M059J (cell line): ENCODE results near the gene HOXB3. TPM values are rescaled to one million over a fixed set of nuclear protein-coding genes. Genes with fewer than 3 reads are reported as not detected.
"Not testable (repeated sequence)": the region's sequence is repeated elsewhere in the genome, so short reads cannot be mapped to it uniquely, and the experiment has no call there.

Experiments
- DNase-seq: peaks from one replicate; pipeline ENCODE4 v3.0.0-alpha.2; 2012; ENCODE audit warnings: low read depth
- total RNA-seq: library from RNA; depleted of rRNA; stranded (reverse); fragments of >200 nt; shearing (Covaris generic); gene quantifications from 2 replicates; pipeline ENCODE4 v1.2.3, GENCODE V29; 2014

HOXB3 gene
- total RNA-seq, 1 experiment from 2014 or later, result 15.4 TPM

DNA sequence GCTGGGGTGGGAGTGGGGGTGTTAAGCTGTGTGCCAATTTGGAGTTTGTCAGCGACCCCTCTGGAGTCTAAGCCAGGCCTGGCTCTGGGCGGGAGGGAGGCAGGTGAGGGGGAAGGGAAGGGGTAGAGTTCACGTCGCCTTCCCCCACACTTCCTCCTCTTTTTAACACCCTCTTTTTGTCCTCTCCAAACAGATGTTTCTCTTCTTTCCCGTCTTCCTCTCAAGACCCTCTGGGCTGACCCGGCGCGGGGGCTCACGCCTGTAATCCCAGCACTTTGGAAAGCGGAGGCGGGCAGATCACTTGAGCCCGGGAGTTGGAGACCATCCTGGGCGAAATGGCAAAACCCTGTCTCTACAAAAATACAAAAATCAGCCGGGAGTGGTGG, 62.5 kb downstream of the HOXB3 start:
- DNase-seq, result no peak

DNA sequence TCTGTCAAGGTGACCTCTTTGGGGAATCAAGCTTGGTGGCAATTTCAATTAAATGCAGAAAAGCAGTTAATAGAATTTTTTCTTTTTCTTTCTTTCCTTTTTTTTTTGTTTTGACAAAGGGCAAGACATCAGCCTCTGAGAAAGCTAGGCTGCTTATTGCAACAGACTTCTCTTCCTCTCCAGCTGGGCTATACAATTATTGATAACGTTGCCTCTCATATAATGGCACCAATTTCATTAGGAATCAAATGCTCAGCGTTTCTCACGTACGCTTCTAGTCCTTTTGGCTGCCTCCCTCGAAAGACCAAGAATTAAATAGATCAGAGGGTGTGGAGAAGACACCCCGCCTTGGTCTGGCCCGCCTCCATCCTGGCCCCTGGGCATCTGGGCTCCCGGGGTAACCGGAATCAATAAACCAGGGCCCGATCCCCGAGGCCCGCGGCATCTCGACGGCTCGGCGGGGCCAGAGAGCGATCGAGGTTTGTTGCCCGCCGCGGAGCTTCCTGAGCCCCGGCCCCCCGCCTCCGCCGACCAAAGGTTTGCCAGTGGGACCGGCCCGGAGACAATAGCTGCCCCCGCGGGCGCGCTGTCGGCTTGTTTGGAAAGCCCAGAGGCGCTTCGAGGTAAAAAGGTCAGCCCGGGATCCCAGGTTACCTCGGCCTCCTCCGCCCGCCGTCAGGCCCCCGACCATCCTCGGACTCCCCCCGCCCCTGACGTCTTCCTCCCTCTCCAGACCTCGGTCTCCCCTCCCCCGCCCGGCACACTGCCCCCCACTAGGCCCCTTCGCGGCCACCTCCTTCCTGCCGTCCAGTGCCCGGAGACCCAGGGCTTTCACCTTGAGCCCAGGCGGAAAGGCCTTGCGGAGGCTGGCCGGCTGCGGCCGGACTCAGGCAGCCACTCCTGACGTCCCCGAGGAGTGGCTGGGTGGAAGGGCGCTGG, 63.2 kb downstream of the HOXB3 start:
- no peak for DNase-seq

DNA sequence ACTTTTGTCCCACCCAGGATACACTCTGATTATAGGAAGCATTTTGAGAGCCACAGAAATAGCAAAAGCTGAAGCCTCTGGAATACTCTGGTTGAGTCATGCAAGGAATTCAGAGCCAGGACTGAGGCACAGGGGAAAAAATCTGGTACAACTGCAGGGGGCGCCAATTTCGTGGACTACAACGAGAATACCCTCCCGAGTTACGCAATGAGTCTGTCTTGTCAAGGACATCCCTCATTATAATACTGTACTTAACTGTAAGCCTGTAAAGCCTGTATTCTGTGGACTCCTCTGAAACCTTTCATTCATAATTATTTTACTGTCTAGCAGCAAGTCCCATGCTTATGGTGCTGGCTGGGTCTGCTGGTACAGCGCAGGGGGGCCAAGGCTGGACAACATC, 67.0 kb downstream of the HOXB3 start:
- no peak for DNase-seq

DNA sequence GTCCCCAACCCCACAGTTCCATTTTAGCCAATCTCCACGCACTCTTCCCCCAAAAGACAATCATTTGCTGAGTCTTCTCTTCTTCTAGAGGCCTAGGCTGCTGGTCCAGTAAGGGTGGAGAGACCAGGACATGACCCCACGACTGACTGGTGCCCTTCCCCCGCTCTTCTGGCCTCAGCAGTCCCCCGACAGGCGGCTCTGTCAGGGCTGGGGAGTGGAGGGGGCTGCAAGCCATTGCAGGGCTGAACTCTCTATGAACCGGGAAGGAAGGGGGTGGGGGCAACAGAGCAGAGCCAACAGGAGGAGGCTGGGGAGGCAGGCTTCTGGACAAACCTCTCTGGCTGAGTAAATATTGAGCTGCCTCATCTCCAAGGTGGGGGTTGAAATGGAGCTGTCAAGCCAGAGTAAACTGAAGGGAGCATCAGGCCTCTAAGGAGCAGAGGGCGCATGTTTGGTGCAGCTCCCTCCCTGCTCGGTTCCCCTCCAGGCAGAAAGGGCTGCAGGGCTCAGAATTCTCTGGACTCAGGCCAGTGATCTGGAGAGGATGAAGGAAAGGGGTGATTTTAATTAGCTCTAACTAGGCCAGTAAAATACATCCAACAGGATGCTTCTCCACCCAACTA, 67.9 kb downstream of the HOXB3 start:
- DNase-seq, result peak; percentile 57

DNA sequence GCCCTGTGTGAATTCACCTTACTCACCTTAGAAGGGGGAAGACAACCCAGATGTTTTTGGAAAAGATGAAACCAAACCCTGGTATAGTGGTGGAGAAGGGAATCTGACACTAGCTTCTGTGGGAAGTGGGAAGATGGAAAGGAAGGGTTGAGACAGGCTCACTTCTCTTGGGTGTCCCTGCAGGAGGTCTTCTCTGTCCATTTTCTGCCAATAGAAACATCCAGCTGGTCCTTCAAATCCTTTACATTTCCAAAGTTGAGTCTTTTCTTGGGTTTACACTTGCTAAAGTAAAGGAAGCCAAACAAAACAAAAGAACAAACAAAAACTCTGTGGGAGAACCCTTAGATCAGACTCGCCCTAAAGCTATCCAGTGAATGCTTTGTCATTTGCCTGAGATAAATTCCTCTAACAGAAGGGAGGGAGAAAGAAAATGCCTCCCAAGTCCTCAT, 69.4 kb downstream of the HOXB3 start:
- peak; percentile 50 for DNase-seq

DNA sequence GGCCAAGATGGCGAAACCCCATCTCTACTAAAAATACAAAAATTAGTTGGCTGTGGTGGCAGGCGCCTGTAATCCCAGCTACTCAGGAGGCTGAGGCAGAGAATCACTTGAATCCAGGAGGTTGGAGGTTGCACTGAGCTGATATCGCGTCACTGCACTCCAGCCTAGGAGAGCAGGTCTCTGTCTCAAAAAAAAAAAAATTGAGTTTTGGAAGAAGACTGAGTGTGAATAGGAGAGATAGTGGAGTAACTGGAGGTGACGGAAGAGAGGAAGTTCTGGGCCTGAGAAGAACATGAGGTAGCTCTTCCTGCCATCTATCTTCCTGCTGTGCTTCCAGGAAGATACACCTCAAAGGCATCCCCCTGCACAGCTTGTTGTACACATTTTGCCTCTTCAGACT, 70.6 kb downstream of the HOXB3 start:
- DNase-seq, result no peak

DNA sequence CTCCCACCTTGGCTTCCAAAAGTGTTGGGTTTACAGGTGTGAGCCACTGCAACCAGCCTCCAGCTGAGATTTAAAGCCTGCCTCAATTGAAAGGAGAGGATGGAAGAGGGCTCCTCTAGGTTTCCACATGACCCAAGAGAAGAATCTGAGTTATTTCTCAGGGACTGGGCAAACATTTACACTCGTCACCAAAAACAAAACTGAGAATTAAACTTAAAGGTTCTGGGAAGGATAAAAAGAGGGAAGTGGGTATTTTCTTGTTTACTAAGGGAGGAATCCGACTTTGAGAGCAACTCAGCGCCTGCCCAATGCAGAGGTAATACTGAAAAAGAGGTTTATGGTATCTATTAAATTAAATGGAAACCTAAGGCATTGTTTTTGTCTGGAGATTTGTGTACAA, 72.6 kb downstream of the HOXB3 start:
- DNase-seq, result no peak

DNA sequence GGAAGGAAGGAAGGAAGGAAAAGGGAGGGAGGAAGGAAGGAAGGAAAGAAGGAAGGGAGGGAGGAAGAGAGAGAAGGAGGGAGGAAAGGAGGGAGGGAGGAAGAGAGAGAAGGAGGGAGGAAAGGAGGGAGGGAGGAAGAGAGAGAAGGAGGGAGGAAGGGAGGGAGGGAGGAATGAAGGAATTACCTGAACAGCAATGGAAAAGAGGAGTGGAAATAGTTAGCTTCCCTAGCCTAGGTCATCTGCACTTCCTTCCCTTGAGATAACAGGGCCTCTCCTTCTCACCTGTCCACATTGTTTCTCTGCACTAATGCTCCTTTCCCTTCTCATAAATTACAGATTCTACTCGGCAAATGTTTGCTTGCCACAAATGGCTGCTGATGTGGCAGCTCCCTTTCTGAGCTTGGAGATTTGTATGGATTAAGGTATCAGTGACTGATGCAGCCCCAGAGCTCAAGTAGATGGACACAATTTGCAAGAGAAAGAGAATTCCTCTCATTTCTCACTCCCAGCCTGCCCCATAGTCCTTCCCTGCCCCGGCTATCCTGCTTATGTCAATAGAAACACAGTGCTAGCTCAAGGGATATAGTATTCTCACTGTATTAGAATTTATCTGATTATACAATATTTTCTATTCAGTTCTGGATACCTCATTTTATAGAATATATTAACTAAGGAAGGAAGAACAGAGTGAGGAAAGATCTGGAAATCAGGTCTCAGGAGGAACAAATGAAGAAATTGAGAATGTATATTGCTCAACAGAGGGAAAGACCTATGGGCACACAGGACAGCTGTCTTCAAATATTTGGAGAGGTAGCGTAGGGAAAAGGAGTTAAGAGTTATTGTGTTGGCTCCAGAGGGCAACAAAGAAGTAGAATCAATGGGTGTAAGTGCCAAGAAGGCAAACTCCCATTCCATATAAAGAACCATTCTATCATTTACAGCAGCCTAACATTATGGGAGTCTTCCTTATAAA, 73.8 kb downstream of the HOXB3 start:
- DNase-seq, result no peak

DNA sequence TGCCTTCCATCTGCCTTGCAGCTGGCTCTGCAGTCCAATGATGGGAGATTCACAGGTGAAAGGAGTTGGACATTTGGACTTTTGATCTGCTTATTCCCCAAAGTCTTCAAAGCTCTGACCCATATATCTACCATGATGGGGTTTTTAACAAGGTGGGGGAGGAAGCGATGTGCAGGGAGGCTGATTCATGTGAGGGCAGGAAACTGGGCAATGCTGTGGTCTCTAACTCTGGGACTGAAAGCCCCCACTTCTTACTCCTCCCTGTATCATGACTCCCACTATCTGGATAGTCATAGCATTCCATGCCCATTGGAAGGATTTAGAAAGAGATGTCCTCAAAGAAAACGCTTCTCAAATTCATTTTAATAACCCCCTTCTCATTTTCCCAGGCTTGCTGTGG, 75.6 kb downstream of the HOXB3 start:
- no peak for DNase-seq

DNA sequence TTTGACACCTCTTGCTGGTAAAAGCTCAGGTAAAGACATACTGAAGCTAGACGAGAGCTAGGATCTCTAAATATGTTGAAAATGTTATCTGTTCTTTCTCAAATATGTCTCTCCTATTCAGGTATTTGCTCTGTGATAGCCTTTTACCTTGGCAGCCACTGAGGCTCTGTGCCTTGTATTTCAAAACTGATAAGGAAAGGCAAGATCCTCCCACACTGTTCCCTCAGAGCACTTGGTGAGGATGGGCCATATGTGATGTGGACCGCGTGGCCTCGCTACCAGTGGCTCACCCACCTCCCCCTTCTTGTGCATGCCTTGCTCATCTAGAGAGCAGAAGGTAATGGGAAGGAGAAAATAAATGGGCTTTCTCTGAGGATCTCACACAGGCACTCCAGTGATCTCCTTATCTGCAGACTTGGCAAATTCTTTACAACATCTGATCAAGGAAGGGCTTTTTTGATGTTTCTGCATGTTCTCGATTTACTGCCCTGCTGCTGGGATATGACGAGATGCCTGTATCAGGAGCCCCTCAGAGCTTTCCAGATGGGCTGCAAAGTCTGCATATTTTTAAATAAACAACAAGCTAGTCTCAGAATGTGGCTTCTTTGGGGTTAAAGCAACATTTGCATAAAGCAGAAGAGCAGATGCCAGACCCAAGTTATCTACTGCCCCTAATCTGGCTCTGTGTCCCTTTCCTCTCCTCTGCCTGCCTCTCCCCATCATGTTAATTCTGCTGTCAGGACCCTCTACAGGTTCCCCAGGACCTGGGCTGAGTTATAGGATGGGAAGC, 76.2 kb downstream of the HOXB3 start:
- DNase-seq, result no peak

DNA sequence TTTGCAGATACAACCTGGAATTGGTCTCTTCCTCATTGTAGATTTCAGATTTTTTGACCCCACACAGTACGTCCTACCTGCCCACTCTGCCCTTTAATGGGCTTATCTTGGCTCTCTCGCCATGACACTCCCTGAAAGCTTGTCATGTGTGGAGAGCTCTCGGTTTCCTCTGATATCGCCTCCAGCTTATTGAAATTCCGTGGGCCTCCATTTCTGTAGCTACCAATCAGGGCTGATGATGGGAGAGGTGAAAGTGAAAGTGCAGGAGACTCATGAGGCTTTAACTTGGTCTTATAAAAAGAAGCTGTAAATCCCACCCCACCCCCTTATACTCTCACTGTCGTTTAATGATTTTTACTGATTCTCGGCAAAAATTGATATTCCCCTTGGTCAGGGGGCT, 76.9 kb downstream of the HOXB3 start:
- no peak for DNase-seq

DNA sequence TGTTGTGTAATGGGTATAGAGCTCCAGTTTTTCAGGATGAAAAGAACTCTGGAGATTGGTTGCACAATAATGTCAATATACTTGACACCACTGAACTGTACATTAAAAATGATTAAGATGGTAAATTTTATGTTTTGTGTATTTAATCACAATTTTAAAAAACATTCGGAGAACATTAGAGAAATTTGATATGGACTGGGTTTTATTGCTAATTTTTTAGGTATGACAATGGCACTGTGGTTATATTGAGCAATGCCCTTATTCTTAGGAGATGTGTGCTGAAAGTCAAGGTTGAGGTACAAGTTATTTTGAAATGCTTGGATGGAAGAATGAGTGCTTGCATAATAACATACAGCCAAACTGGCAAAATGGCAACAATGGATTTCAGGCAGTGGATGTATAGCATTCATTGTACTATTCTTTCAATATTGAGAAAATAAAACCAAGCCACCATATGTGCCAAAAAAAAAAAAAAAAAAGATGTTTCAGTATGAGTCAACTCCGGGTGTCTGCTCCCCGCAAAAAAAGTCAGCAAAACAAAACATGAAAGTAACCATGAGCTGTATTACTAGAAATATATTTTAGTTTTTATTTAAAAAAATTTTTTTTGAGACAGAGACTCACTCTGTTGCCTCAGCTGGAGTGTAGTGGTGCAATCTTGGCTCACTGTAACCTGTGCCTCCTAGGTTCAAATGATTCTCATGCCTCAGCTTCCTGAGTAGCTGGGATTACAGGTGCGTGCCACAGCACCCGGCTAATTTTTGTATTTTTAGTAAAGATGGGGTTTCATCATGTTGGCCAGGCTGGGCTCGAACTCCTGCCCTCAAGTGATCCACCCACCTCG, 79.1 kb downstream of the HOXB3 start:
- DNase-seq, result no peak

DNA sequence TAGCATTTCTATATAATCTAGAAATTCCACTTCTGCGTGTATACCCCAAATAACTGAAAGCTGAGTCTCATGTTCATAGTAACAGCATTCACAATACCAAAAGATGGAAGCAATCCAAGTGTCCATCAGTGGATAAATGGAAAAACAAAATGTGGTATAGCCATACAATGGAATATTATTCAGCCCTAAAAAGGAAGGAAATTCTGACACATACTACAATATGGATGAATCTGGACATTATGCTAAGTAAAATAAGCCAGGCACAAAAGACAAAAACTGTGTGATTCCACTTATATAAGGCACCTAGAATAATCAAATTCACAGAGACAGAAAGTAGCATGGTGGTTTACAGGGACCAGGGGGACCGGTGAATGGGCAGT, 79.7 kb downstream of the HOXB3 start:
- no peak for DNase-seq

DNA sequence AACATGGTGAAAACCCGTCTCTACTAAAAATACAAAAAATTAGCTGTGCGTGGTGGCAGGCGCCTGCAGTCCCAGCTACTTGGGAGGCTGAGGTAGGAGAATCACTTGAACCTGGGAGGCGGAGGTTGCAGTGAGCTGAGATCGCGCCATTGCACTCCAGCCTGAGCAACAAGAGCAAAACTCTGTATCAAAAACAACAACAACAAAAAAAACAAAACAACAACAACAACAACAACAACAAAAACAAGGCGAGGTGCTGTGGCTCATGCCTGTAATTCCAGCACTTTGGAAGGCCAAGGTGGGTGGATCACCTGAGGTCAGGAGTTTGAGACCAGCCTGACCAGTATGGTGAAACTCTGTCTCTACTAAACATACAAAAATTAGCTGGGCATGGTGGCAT, 80.3 kb downstream of the HOXB3 start:
- not testable (repeated sequence) for DNase-seq

DNA sequence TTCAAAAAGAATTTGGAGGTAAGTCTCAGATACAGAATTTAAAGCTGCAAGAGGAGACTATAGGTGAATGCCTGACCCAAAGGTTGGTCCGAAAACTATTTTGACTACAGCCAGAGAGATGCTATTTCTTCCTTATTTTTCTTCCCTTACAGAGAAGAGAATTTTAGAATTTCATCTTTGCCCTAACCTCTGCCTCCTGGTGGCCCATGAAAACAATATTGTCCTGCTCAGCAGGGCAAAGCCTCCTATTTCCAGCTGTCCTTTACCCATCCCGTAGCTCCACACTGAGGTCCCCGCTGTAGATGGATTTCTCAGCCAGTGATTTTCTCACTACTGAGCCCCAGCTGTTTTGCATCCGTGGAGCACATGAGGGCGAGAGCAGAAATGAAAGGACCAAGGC, 83.8 kb downstream of the HOXB3 start:
- DNase-seq, result no peak

DNA sequence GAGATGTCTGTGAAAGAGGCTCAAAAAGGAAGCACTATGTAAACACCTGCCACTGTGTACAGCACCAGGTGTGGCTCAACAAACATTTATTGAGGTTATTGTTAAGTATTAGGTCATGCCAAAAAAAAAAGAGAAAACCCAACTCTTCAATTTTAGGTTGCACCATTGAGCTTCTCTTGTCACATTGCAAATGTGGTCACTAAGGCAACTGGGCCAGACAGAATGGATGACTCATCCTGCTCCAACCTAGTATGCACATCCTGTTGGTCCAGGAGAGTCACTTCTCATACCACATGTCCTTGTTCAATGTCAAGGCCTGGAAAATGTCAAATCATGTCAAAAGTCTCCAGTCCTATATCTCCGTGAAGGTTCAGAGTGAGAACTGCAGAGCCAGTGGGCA, 84.3 kb downstream of the HOXB3 start:
- DNase-seq, result peak; percentile 96

DNA sequence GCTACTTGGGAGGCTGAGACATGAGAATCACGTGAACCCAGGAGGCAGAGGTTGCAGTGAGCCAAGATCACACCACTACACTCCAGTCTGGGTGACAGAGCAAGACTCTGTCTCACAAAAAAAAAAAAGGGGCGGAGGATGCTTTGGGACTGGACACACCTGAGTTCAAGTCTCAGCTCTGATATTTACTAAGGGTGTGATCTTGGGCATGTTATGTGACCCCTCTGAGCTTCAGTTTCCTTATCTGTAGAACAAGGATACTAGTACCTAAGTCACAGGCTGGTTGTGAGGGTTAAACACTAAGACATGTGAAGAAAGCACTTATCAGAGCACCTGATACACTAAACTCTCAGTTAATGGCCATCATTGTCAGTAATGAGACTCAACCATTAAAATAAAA, 85.1 kb downstream of the HOXB3 start:
- no peak for DNase-seq

DNA sequence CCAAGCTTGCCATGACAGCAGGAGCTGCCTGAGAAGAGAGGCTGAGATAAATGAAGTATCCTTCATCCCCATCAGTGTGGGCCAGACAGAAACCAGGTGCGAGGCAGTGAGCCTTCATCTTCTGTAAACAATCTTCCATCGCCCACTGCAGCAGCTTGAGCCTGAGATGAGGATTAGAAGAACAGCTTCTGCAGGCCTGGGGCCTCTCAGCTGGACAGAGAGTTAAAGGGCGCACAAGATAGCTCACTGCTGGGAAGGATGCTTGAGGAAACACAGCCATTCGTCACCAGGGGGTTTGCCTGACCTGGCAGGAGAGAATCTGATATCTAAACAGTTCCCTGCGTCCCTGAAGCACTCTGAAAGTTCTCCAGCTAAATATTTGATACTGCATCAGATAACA, 86.3 kb downstream of the HOXB3 start:
- no peak for DNase-seq

DNA sequence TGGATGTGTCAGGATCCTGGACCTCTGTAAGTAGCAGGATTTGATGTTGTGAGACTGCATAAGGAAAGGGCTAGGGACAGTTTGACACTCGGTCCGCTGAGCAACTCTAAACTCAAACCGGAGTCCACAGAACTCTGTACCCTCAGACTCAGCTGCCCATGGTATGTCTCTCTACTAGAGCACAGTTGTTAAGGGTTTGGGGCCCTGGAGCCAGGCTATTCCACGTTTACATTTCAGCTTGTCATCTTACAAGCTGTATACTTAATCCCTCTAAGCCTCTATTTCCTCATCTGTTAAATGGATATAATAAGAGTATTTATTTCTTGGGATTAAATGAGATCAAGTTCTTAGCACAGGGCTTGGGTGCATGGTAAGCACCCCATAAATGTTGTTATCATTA, 87.1 kb downstream of the HOXB3 start:
- no peak for DNase-seq

DNA sequence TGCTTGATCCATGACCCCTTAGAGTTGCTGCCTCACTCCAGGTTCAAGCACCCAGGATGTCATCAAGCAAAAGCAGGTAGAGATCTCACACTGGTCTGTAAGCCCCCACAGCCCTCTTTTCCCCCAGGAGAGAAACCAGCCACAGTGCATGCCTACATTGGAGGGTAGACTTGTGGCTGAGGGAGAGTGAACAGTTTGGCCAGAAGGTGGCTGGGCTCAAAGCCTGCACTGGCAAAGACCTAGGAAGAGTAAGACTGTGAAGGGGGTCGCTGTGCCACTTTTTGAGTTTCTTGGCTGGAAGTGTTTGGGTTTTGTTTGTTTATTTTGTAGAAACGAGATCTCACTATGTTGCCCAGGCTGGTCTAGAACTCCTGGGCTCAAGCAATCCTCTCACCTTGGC, 87.7 kb downstream of the HOXB3 start:
- DNase-seq, result no peak
